Thyroid gland (tissue), 4 donors: Measurements from ENCODE around the gene CIT.

Experiments
- POLR2A ChIP-seq, 2 donors: fragments of 450-650 bp; IDR thresholded peaks; one replicate each; pipeline ENCODE4 v1.6.1; 2017; ENCODE audit warnings: antibody characterized with exemption in 2 of 2, mild to moderate bottlenecking in 2 of 2, moderate library complexity in 1 of 2
- TF ChIP-seq, protein P1 (sequence below), 6 experiments: fragments of 200-600 bp in 3 of 6; fragments of 450-650 bp in 3 of 6; sonication (generic) in 3 of 6; IDR thresholded peaks; one replicate each; pipeline ENCODE4 v1.5.1; 2016 to 2019; ENCODE audit warnings: antibody characterized with exemption in 6 of 6, mild to moderate bottlenecking in 2 of 6, inconsistent platforms in 1 of 6, moderate library complexity in 1 of 6

DNA sequence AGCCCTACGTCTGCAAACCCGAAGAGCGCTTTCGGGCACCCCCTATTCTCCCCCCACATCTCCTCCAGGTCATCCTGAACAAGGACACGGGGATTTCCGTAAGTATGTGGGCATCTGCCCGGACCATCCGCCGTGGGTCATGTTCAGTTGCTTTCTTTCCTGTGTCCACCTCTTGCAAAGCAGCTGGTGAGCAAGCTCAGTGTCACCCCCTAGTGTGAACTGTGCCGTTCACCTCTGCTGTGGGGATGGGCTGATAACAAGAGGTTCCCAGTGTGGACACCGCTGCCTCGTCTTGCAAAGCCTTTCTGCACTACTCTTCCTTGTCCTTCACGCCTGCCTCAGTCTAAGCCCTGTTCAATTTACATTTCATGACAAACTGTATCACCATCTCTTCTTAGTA lies 200.5 kb downstream of the CIT start:
- TF ChIP-seq, protein P1, sequence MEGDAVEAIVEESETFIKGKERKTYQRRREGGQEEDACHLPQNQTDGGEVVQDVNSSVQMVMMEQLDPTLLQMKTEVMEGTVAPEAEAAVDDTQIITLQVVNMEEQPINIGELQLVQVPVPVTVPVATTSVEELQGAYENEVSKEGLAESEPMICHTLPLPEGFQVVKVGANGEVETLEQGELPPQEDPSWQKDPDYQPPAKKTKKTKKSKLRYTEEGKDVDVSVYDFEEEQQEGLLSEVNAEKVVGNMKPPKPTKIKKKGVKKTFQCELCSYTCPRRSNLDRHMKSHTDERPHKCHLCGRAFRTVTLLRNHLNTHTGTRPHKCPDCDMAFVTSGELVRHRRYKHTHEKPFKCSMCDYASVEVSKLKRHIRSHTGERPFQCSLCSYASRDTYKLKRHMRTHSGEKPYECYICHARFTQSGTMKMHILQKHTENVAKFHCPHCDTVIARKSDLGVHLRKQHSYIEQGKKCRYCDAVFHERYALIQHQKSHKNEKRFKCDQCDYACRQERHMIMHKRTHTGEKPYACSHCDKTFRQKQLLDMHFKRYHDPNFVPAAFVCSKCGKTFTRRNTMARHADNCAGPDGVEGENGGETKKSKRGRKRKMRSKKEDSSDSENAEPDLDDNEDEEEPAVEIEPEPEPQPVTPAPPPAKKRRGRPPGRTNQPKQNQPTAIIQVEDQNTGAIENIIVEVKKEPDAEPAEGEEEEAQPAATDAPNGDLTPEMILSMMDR (IDR thresholded peaks at IDR 0.05), result no peak
- no peak for TF ChIP-seq POLR2A (IDR thresholded peaks at IDR 0.05)
